ENCODE measurements around the gene MIF.

The MIF gene

GRCh38 chr22:23889620-23890019 lies 4.6 kb upstream of the MIF start:
- Histone ChIP-seq H4K20me1 (ENCODE audit: insufficient read depth, low read length) (no peaks in the 10 kb centered on the region), H3K9me3 (ENCODE audit: insufficient read depth, low read length, severe bottlenecking) (no peaks in the 10 kb centered on the region), H3K36me3 (ENCODE audit: insufficient read depth, low read length) (peaks cover 1% of the 10 kb centered on the region; the same call in 1 of the 2 replicates), H3K4me1 (ENCODE audit: insufficient read depth, low read length) (peaks cover 12% of the 10 kb centered on the region), H3K79me2 (ENCODE audit: insufficient read depth, low read length) (peaks cover 11% of the 10 kb centered on the region), H3K4me3 (ENCODE audit: low read depth in 1 of 2, low read length in 2 of 2) (no peak overlapping the region), H2AFZ (ENCODE audit: low read depth, low read length) (no peak overlapping the region), H3K27me3 (ENCODE audit: insufficient read depth, low read length, poor library complexity) (no peaks in the 10 kb centered on the region), H3K4me2 (ENCODE audit: insufficient read depth, low read length) (no peak overlapping the region), H3K9ac (ENCODE audit: low read depth, low read length) (no peak overlapping the region), H3K27ac (ENCODE audit: low read length) (no peak overlapping the region)
- TF ChIP-seq EZH2 (IDR thresholded peaks at IDR 0.05; ENCODE audit: borderline replicate concordance, low read depth, low read length, severe bottlenecking) (no peak), CTCF (IDR thresholded peaks at IDR 0.05; ENCODE audit: borderline replicate concordance, extremely low read depth, low read length, poor library complexity, severe bottlenecking) (no peak)
- ATAC-seq (ENCODE audit: insufficient read depth, low read depth) (no peak), DNase-seq (no peak)

GRCh38 chr22:23891726-23892125 lies 2.5 kb upstream of the MIF start:
- Histone ChIP-seq H3K4me2 (ENCODE audit: insufficient read depth, low read length) (no peak overlapping the region), H3K4me3 (ENCODE audit: low read depth in 1 of 2, low read length in 2 of 2) (no peak overlapping the region), H3K9me3 (ENCODE audit: insufficient read depth, low read length, severe bottlenecking) (no peaks in the 10 kb centered on the region), H3K9ac (ENCODE audit: low read depth, low read length) (no peak overlapping the region), H3K4me1 (ENCODE audit: insufficient read depth, low read length) (peaks cover 32% of the 10 kb centered on the region), H4K20me1 (ENCODE audit: insufficient read depth, low read length) (peaks cover 16% of the 10 kb centered on the region), H3K27ac (ENCODE audit: low read length) (no peak overlapping the region), H2AFZ (ENCODE audit: low read depth, low read length) (no peak overlapping the region), H3K27me3 (ENCODE audit: insufficient read depth, low read length, poor library complexity) (no peaks in the 10 kb centered on the region), H3K79me2 (ENCODE audit: insufficient read depth, low read length) (peaks cover 32% of the 10 kb centered on the region), H3K36me3 (ENCODE audit: insufficient read depth, low read length) (peaks cover 22% of the 10 kb centered on the region)
- no peak for ATAC-seq (ENCODE audit: insufficient read depth, low read depth)
- DNase-seq: no peak
- TF ChIP-seq CTCF (IDR thresholded peaks at IDR 0.05; ENCODE audit: borderline replicate concordance, extremely low read depth, low read length, poor library complexity, severe bottlenecking) (no peak), EZH2 (IDR thresholded peaks at IDR 0.05; ENCODE audit: borderline replicate concordance, low read depth, low read length, severe bottlenecking) (no peak)

- no peak overlapping the region for H3K27ac ChIP-seq (ENCODE audit: low read length)
- TF ChIP-seq CTCF (IDR thresholded peaks at IDR 0.05; ENCODE audit: borderline replicate concordance, extremely low read depth, low read length, poor library complexity, severe bottlenecking) (no peak), EZH2 (IDR thresholded peaks at IDR 0.05; ENCODE audit: borderline replicate concordance, low read depth, low read length, severe bottlenecking) (no peak)
- DNase-seq (no peak), ATAC-seq (ENCODE audit: insufficient read depth, low read depth) (no peak)
- no peak overlapping the region for H3K4me2 ChIP-seq (ENCODE audit: insufficient read depth, low read length)
- peaks cover 26% of the 10 kb centered on the region for H3K36me3 ChIP-seq (ENCODE audit: insufficient read depth, low read length)
- peaks cover 35% of the 10 kb centered on the region for H3K4me1 ChIP-seq (ENCODE audit: insufficient read depth, low read length)
- H3K9me3 ChIP-seq (ENCODE audit: insufficient read depth, low read length, severe bottlenecking): no peaks in the 10 kb centered on the region
- H3K27me3 ChIP-seq (ENCODE audit: insufficient read depth, low read length, poor library complexity): no peaks in the 10 kb centered on the region
- no peak overlapping the region for H3K9ac ChIP-seq (ENCODE audit: low read depth, low read length)
- peaks cover 20% of the 10 kb centered on the region for H4K20me1 ChIP-seq (ENCODE audit: insufficient read depth, low read length)
- H3K79me2 ChIP-seq (ENCODE audit: insufficient read depth, low read length): peaks cover 35% of the 10 kb centered on the region
- H3K4me3 ChIP-seq (ENCODE audit: low read depth in 1 of 2, low read length in 2 of 2): no peak overlapping the region
- no peak overlapping the region for H2AFZ ChIP-seq (ENCODE audit: low read depth, low read length)
These were observed 2.1 kb upstream of the MIF start for GRCh38 chr22:23892130-23892529.

- peak overlapping the region; percentile 84; the same call in 1 of the 2 replicates for H3K4me2 ChIP-seq (ENCODE audit: insufficient read depth, low read length)
- H3K9ac ChIP-seq (ENCODE audit: low read depth, low read length): no peak overlapping the region
- ATAC-seq (ENCODE audit: insufficient read depth, low read depth) (no peak), DNase-seq (no peak)
- TF ChIP-seq CTCF (IDR thresholded peaks at IDR 0.05; ENCODE audit: borderline replicate concordance, extremely low read depth, low read length, poor library complexity, severe bottlenecking) (no peak), EZH2 (IDR thresholded peaks at IDR 0.05; ENCODE audit: borderline replicate concordance, low read depth, low read length, severe bottlenecking) (no peak)
- peaks cover 35% of the 10 kb centered on the region for H3K79me2 ChIP-seq (ENCODE audit: insufficient read depth, low read length)
- H3K36me3 ChIP-seq (ENCODE audit: insufficient read depth, low read length): peaks cover 29% of the 10 kb centered on the region
- H4K20me1 ChIP-seq (ENCODE audit: insufficient read depth, low read length): peaks cover 22% of the 10 kb centered on the region
- no peak overlapping the region for H3K27ac ChIP-seq (ENCODE audit: low read length)
- H3K4me1 ChIP-seq (ENCODE audit: insufficient read depth, low read length): peaks cover 36% of the 10 kb centered on the region
- no peaks in the 10 kb centered on the region for H3K27me3 ChIP-seq (ENCODE audit: insufficient read depth, low read length, poor library complexity)
- H3K9me3 ChIP-seq (ENCODE audit: insufficient read depth, low read length, severe bottlenecking): no peaks in the 10 kb centered on the region
- no peak overlapping the region for H2AFZ ChIP-seq (ENCODE audit: low read depth, low read length)
- no peak overlapping the region for H3K4me3 ChIP-seq (ENCODE audit: low read depth in 1 of 2, low read length in 2 of 2)
These were observed 1.5 kb upstream of the MIF start for GRCh38 chr22:23892706-23893105.
